SH-SY5Y (cell line): ENCODE measurements around the gene CDH4.

Source experiments
- GATA2 ChIP-seq: IDR thresholded peaks from 2 replicates; pipeline ENCODE4 v1.6.1; 2011; ENCODE audit warnings: mild to moderate bottlenecking, low read depth, low read length
- GATA3 ChIP-seq: IDR thresholded peaks from 2 replicates; pipeline ENCODE4 v1.6.1; 2011; ENCODE audit warnings: low read depth, mild to moderate bottlenecking, low read length, moderate library complexity

DNA sequence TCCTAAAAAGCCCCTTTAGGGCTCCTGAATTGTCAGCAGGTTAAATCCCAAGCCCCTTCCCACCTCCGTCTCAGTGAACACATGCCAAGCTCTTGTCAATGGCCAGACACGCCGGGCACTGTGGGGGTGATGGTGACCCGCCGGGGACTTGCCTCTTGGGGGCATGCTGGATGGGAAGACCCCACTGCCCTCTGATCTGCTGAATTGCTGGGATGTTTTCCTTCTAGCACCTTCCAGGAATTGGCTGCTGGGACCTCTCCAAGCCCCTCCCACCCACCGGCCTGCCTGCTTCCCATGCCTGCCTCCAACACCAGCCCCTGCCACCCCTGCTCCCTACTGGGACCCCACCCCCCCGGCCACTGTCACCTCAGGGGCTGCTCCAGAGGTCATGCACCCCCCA is 345.9 kb downstream of the CDH4 start:
- TF ChIP-seq GATA3 (no peak), GATA2 (no peak)
